Keratinocyte (primary cell): ENCODE data around the gene MUL1.

Experiments used
- CTCF ChIP-seq, 3 experiments: IDR thresholded peaks in 1 of 3; conservative IDR thresholded peaks in 1 of 3; optimal IDR thresholded peaks in 1 of 3; 2 replicates in 2 of 3; 3 replicates in 1 of 3; pipeline versions ENCODE3 to v1.5.1; 2011; ENCODE audit warnings: low read length in 3 of 3, mild to moderate bottlenecking in 3 of 3, moderate library complexity in 2 of 3, control low read depth in 1 of 3, inconsistent platforms in 1 of 3; ENCODE audit not compliant: insufficient read depth in 2 of 3; ENCODE audit errors: extremely low read depth in 1 of 3
- EZH2 ChIP-seq: IDR thresholded peaks from one replicate; pipeline ENCODE4 v1.6.1; 2012; ENCODE audit warnings: inconsistent platforms, mild to moderate bottlenecking, low read length, moderate library complexity

- TF ChIP-seq CTCF (optimal IDR thresholded peaks at IDR 0.05 in 1 of 3, IDR thresholded peaks at IDR 0.05 in 1 of 3, conservative IDR thresholded peaks at IDR 0.05 in 1 of 3; ENCODE audit: extremely low read depth in 1 of 3, insufficient read depth in 2 of 3, low read length in 3 of 3) (no peak), EZH2 (no peak)
Measured at GRCh38 chr1:20493309-20493708, 14.6 kb downstream of the MUL1 start.
